Measurements from ENCODE around the gene TCHP.

DNA sequence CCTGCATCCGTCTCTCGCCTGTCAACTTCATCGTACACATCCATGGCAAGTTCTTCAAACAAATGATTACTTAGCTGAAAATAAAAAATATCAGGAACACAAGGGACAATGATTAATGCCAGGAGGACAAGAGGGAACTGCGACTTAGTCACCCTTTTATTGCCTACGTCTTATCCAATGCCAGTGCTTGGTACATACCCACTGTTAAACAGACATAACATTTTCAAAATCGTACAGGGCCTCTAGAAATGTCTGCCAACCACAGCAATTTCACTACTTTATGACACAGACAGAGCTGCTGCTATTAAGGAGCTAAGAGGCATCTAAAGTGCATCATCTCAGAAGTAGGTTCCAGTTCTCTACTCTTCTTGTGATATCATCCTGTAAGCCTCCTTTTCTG lies 61.5 kb downstream of the TCHP start:
- TF ChIP-seq POLR2A (IDR thresholded peaks at IDR 0.05; ENCODE audit: low read depth, low read length) (no peak), TAF1 (IDR thresholded peaks at IDR 0.05; ENCODE audit: borderline replicate concordance, low read depth, low read length) (no peak), POLR2AphosphoS5 (IDR thresholded peaks at IDR 0.05; ENCODE audit: low read depth, low read length) (no peak)

Measured in GM12892 (cell line).